SK-N-SH treated with all-trans-retinoic acid at 6 μM for 48 hours (cell line): ENCODE data around the gene STARD13.

Source experiments
- ESRRG ChIP-seq: fragments of 250-450 bp; sonication (Bioruptor Pico); IDR thresholded peaks from 2 replicates; pipeline ENCODE4 v1.6.1; 2021; ENCODE audit warnings: mild to moderate bottlenecking
- ISL1 ChIP-seq: fragments of 250-450 bp; sonication (Bioruptor Pico); IDR thresholded peaks from 2 replicates; pipeline ENCODE4 v2.1.2; 2022; ENCODE audit warnings: mild to moderate bottlenecking, moderate library complexity
- ZFP3 ChIP-seq: fragments of 250-450 bp; sonication (Bioruptor Pico); IDR thresholded peaks from 2 replicates; pipeline ENCODE4 v1.5.0; 2020; ENCODE audit warnings: mild to moderate bottlenecking, moderate library complexity

GRCh38 chr13:33261387-33262061 is 24.0 kb downstream of the STARD13 start:
- no peak for TF ChIP-seq ESRRG (CRISPR knock-in tag)
- TF ChIP-seq ISL1 (CRISPR knock-in tag): no peak
- no peak for TF ChIP-seq ZFP3 (CRISPR knock-in tag)
